ENCODE data around the gene PDK4. TPM values are rescaled to one million over a fixed set of nuclear protein-coding genes. Genes with fewer than 3 reads are reported as not detected.
A peak's percentile ranks its signal among the peaks of the same experiment; 100 is the strongest.

PDK4 gene
- total and polyA plus RNA-seq, 9 of the 15 experiments (the other 6 are each of a cell fraction or from before 2014, with no cell fraction given) = 0.03 to 0.24 (median 0.08) TPM; not detected in 2

- intact Hi-C loops (cut with micrococcal nuclease) = no loop called here
- no peak for ATAC-seq
- H3K4me1 ChIP-seq (replicated peaks in 1 of 2; ENCODE audit: control insufficient read depth in 2 of 2, insufficient read depth in 2 of 2, low read length in 2 of 2) = no peaks in the 10 kb centered on the region
- no peaks in the 10 kb centered on the region for H3K27me3 ChIP-seq (ENCODE audit: control insufficient read depth in 2 of 2, insufficient read depth in 2 of 2, low read length in 2 of 2)
- H2AFZ ChIP-seq (ENCODE audit: low read depth, low read length) = no peak overlapping the region
- no peak overlapping the region for H3K9ac ChIP-seq (ENCODE audit: insufficient read depth in 1 of 2, low read depth in 2 of 2, low read length in 2 of 2)
- no peaks in the 10 kb centered on the region for H3K9me3 ChIP-seq (replicated peaks; ENCODE audit: control insufficient read depth, insufficient read depth, low read depth, low read length)
- POLR2A ChIA-PET = no interaction called here
- no peaks in the 10 kb centered on the region for H4K20me1 ChIP-seq (replicated peaks; ENCODE audit: control insufficient read depth, insufficient read depth, low read length)
- CTCF ChIA-PET (ENCODE audit: low intra/inter-chr PET ratio) = no interaction called here
- DNase-seq (ENCODE audit: extremely low read depth in 1 of 4, low spot score in 3 of 4) = no peak
- in situ Hi-C loops (cut with MboI) = no loop called here
- no peaks in the 10 kb centered on the region for H3K9me1 ChIP-seq (ENCODE audit: control insufficient read depth, insufficient read depth, low read length)
- no peaks in the 10 kb centered on the region for H3K36me3 ChIP-seq (ENCODE audit: control insufficient read depth, insufficient read depth, low read length)
- H3K79me2 ChIP-seq (ENCODE audit: control insufficient read depth, insufficient read depth, low read length) = no peaks in the 10 kb centered on the region
- H3K4me3 ChIP-seq = no peak overlapping the region
- 2% methylated on average over 3 of the region's 3 CpGs for WGBS (ENCODE audit: insufficient coverage, low coverage, missing lambda C conversion rate)
- H3K27ac ChIP-seq (ENCODE audit: extremely low read depth, low read depth, low read length) = no peak overlapping the region
- BruUV-seq (replicated peaks) = no TSS peak
- TF ChIP-seq FOXK1 (CRISPR knock-in tag; IDR thresholded peaks at IDR 0.05; ENCODE audit: borderline replicate concordance) = no peak
- no peak for TF ChIP-seq ARID3B (CRISPR knock-in tag; IDR thresholded peaks at IDR 0.05; ENCODE audit: borderline replicate concordance)
- no peak for TF ChIP-seq ZNF24 (IDR thresholded peaks at IDR 0.05)
- FAIRE-seq = no peak
- no peak overlapping the region for H3K4me2 ChIP-seq (ENCODE audit: insufficient read depth, low read length)
Observed at GRCh38 chr7:95622859-95623258, 26.5 kb upstream of the PDK4 start.

- Histone ChIP-seq H3K9me3 (replicated peaks; ENCODE audit: control insufficient read depth, insufficient read depth, low read depth, low read length) (no peaks in the 10 kb centered on the region), H3K9me1 (ENCODE audit: control insufficient read depth, insufficient read depth, low read length) (no peaks in the 10 kb centered on the region), H3K27me3 (ENCODE audit: control insufficient read depth in 2 of 2, insufficient read depth in 2 of 2, low read length in 2 of 2) (no peaks in the 10 kb centered on the region), H4K20me1 (replicated peaks; ENCODE audit: control insufficient read depth, insufficient read depth, low read length) (no peaks in the 10 kb centered on the region), H3K4me2 (ENCODE audit: insufficient read depth, low read length) (no peak overlapping the region), H3K36me3 (ENCODE audit: control insufficient read depth, insufficient read depth, low read length) (no peaks in the 10 kb centered on the region), H3K4me3 (no peak overlapping the region), H3K79me2 (ENCODE audit: control insufficient read depth, insufficient read depth, low read length) (no peaks in the 10 kb centered on the region), H2AFZ (ENCODE audit: low read depth, low read length) (no peak overlapping the region), H3K4me1 (replicated peaks in 1 of 2; ENCODE audit: control insufficient read depth in 2 of 2, insufficient read depth in 2 of 2, low read length in 2 of 2) (no peaks in the 10 kb centered on the region), H3K9ac (ENCODE audit: insufficient read depth in 1 of 2, low read depth in 2 of 2, low read length in 2 of 2) (no peak overlapping the region), H3K27ac (ENCODE audit: extremely low read depth, low read depth, low read length) (no peak overlapping the region)
- BruUV-seq (replicated peaks) = no TSS peak
- no peak for ATAC-seq
- POLR2A ChIA-PET = no interaction called here
- in situ Hi-C loops (cut with MboI) (no loop called here), intact Hi-C loops (cut with micrococcal nuclease) (no loop called here)
- no peak for FAIRE-seq
- CTCF ChIA-PET (ENCODE audit: low intra/inter-chr PET ratio) = no interaction called here
- DNase-seq (ENCODE audit: extremely low read depth in 1 of 4, low spot score in 3 of 4) = no peak
- TF ChIP-seq TEAD2 (tag; IDR thresholded peaks at IDR 0.05) (no peak), PCBP2 (IDR thresholded peaks at IDR 0.05; ENCODE audit: low read depth, low read length, poor library complexity, severe bottlenecking) (peak; percentile 61), ZNF444 (CRISPR knock-in tag; IDR thresholded peaks at IDR 0.05) (no peak), DLX4 (CRISPR knock-in tag; IDR thresholded peaks at IDR 0.05) (no peak)
Observed at GRCh38 chr7:95622001-95622549, 25.8 kb upstream of the PDK4 start.

All from K562 (cell line).